KBM-7 (cell line): ENCODE measurements around the gene USP2.
A peak's percentile ranks its signal among the peaks of the same experiment; 100 is the strongest.

Source experiments
- DNase-seq: peaks from one replicate; pipeline ENCODE4 v3.0.0-alpha.2; 2015
- in situ Hi-C: fragments of 300-500 bp; cut with MboI; formaldehyde crosslinking; loops from 2 replicates; pipeline ENCODE4 v1.14.3; 2020; ENCODE audit warnings: low sequenced_read_pairs, low pct_unique_long_range_greater_than_20kb, mixed read lengths

Gene USP2

DNA sequence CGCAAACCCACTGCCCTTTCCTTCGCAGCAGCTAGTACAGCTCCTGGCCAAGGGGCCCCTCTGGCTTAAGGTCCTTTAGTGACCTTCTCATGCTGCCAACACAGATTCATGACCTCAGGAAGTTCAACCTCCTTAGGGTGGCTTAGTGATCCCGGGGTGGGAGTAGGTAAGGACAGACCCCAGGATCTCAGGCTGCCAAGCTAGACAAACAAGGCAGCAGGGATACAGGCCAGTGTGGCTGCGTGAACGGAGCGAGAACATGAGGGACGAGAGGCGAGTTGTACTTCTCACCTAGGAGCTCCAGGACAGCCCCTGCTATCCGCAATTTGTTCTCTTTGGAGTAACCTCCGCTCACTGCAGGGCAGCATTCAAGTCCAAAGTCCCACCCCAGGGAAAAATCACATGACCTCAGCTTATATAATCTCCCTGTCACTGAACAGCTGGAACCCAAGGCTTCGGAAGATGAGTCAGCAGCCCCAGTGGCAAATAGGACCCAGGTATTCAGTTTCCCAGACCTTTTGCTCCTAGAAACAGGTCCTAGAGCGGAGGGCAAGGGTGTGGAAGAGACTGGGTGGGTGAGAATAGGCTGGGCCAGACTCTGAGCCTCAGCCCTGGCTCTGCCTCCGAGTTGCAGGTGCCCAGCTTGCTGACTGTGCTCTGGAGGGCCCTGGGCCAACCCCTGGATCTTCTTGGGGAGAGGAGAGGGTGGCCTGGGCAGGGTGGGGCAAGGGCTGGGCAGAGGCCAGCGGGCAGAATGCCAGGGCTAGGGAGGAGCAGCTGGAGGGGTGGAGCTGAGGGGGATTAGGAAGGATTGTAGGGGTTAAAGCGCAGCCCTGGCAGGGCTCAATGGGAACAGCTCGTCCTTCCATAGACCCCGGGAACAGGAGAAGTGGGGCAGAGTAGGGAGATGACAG is 13.1 kb downstream of the USP2 start:
- no peak for DNase-seq

GRCh38 chr11:119367661-119368120 is 13.8 kb downstream of the USP2 start:
- in situ Hi-C loops = no loop called here
- DNase-seq = no peak

More for the DNA sequence above, 13.1 kb downstream of the USP2 start:
- in situ Hi-C loops = no loop called here

DNA sequence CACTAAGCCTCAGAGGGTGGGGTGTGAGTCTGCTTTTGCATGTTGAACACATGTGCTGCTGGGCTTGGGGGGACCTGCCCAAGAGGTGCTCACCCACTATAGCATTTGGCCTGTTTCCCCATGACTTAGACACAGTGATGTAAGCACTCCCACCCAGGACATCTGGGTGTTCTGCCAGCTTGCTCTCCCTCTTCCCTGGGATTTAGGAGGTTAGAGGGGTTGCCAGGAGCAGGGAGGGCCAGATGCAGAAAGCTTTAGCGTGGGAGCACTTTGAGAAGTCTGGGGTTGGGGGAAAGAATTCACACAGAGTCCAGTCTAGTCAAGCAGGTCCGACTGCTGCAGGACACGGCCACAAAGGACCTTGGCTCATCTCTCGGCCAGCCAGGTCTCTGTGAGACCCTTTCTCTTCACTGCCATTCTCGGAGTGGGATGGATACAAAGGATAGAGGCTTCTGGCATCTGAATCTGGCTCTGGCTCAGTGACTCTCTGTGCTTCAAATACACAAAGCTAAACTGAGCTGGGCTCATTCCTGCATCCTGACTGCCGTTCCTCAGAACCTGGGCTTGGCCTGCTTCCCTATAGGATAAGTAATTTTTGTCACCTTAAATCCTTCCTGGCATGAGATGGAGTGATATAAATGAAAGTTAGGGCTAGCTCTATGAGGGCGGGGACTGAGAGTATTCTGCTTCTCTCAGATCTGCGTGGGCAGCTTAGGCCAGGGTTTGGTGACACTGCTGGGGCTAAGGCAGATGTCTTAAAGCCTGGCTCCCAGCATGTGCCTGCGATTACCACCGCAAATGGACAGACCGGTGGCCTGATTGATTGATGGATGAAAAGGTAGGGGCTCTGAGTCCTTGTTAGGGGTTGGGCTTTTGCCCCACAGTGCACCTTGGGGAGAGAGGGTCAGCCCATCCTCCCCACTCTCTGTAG is 14.5 kb downstream of the USP2 start:
- in situ Hi-C loops = no loop called here
- no peak for DNase-seq

- in situ Hi-C loops = no loop called here
- no peak for DNase-seq
Measured at GRCh38 chr11:119365071-119365591, 16.4 kb downstream of the USP2 start.

- in situ Hi-C loops = no loop called here
Measured at GRCh38 chr11:119363851-119364590, 17.5 kb downstream of the USP2 start.

DNA sequence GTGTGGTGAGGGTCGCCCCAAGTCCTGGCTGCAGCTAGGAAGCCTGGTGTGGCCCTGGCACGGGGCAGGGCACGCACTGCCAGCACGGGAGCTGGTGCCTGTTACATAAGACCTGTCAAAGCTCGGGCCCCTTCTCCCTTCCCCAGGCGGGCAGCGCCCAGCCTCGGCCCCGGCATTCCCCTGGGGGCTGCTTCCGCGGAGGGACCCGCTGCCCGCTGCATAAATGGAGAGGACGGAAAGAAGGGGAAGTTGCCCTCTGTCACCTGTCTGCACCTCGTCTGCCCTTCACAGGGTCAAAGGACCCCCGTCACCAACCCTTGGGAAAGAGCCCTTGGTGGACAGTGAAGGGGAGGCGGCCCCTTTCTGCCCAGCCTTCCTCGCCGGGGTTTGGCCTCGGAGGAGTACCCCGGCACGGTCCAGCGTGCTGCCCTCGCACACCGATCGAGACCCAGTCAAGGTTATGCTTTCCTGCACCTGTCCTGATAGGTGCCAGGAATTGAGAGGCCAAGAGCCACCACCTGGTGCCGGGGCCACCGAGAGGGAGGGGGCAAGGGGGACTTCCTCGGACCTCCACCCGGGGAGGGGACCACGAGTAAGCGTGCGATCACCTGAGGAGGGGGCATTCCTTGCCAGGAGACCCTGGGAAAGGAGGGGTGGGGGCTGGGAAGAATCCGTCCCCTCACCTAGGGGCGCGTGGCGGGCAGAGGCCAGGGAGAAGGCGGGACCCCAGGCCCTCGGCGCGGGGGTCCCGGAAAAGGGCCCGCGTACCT is 18.2 kb downstream of the USP2 start:
- in situ Hi-C loops = no loop called here
- DNase-seq = no peak

More at GRCh38 chr11:119363851-119364590, 17.5 kb downstream of the USP2 start:
- DNase-seq = no peak

GRCh38 chr11:119362741-119363080 is 18.8 kb downstream of the USP2 start:
- in situ Hi-C loops = no loop called here

DNA sequence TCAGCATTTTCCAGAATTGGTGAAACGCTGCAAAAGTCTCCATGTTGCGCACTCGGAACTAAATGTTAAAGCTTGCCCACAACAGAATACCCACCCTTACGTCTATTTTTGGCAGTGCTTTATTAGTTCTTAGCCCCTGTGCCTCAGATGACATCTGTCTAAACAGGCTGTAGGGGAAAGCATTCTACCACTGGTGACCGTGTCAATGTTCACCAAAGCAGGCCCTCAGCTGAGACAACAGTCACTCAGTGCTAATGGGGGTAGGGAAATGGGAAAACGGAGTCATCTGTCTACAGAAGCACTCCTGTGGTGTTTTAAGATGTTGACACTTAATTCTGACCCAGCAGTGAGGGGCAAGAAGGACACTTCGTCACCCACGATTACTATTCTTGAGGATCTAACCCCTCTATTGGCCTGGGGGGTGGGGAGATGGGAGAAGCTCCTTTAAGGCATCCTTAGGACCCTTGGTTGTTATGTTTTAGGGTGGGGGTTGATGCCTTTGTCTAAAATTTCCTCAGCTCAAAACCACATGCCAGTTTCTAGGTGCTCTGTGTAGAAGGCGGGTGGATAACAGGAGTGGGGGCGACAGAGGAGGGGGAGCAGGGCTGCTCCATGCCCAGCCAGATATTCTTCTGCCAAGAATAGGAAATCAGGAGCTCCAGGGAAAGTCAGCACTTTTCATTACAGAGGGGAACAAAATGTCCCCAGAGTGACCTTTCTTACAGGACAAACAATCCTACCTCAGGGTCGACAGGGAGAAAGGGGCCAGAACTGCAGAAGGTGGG is 19.4 kb downstream of the USP2 start:
- DNase-seq = no peak
- in situ Hi-C loops = no loop called here

More at GRCh38 chr11:119362741-119363080, 18.8 kb downstream of the USP2 start:
- no peak for DNase-seq

- DNase-seq = peak; percentile 43
- in situ Hi-C loops = no loop called here
Measured at GRCh38 chr11:119361056-119361787, 20.3 kb downstream of the USP2 start.

DNA sequence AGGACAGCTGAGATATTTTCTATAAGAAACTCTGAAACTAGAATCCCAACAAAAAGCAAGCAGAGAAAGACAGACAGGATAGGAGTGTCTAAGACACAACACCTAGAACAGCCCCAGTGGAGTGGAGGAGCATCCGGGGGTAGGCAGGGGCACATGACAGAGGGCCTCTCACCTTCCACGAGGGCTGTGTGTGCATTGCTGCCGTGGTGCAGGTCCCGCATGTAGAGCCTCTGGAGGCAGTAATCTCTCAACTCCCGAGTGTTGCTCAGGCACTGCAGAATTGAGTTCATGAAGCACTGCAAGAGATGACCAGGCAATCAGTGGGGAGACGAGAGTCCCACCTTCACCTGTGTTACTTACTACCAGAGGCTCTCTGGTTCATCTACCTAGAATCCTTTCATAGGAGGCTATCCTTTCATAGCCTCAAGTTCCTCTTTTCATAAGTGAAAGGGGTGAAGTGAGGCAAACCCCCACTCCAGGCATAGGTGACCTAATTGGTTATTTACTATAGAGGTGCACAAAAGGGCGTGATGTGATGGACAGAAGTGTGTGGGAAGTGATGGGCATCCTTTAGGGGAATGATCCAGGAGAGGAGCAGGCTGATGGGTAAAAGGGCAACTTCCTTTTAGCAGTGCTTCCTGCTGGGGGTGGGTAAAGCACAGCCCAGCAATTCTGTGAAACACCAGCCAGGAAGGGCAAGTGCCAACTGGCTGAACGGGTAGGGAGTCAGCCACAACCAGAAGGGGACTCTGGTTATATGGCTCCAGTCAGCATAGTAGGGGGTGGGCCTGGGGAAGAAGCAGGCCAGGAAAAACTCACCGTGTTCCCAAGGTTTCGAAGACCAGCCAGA is 21.9 kb downstream of the USP2 start:
- in situ Hi-C loops = loop anchor here (10.0 kb wide), 1 partner anchor 115 kb away; no protein-coding TSS in a partner anchor
- DNase-seq = peak; percentile 40

DNA sequence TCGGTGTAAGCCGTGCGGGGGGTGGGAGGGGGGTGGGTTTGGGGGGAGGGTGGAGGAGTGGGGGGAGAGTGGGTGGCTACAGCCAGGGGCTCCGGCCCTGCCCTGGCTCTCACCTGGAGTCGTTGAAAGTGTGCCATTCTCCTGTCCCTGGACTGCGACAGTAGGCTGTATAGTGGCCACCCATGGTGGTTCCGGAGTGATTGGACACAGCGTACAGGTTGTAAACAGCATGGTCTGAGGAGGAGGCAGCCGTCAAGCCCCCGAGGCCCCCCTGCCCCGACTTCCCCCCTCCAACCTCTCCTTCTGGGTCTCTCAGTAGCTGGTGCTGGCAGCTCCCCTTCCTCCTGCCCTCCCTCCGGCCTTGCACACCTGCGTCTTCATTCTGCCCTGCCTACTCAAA is 24.4 kb downstream of the USP2 start:
- no peak for DNase-seq
- in situ Hi-C loops = loop anchor here (10.0 kb wide), 1 partner anchor 118 kb away; no protein-coding TSS in a partner anchor

GRCh38 chr11:119356349-119357031 is 25.0 kb downstream of the USP2 start:
- in situ Hi-C loops = loop anchor here (10.0 kb wide), 1 partner anchor 118 kb away; no protein-coding TSS in a partner anchor

DNA sequence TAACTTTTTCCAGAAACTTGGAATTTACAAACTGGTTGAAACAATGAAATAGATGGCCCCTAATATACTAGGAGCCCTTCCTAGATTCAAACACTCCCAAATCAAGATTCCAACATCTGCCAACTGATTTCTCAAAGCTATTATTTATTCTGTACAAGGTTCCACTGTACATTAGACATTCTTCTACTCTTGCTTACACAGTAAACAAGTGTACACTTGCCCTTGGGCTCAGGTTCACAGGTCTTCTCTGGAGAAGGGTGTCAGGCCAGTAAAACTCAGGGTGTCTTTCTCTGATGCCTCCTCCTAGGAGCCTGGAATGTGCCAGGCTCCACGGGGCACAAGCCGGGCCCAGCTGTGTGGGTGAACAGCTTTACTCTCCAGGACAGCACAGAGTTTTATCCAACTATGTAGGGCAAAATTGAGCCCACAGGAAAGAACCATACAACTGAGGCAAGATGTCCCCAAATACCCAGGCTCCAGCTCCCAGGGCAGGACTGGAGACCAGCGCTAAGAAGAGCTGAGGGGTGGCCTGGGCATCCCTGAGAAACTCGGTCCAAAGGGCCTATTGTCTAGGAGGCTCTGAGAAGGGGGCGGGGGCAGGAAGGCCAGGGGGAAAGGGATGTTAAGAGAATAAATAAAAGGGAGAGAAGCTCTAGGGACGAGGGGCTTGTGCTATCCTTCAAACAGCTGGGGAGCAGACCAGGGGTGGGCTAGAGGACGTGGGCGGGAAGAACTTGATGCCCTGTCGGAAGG is 26.2 kb downstream of the USP2 start:
- in situ Hi-C loops = loop anchor here (10.0 kb wide), 1 partner anchor 120 kb away; no protein-coding TSS in a partner anchor
- no peak for DNase-seq

More at GRCh38 chr11:119356349-119357031, 25.0 kb downstream of the USP2 start:
- peak; percentile 78 for DNase-seq

DNA sequence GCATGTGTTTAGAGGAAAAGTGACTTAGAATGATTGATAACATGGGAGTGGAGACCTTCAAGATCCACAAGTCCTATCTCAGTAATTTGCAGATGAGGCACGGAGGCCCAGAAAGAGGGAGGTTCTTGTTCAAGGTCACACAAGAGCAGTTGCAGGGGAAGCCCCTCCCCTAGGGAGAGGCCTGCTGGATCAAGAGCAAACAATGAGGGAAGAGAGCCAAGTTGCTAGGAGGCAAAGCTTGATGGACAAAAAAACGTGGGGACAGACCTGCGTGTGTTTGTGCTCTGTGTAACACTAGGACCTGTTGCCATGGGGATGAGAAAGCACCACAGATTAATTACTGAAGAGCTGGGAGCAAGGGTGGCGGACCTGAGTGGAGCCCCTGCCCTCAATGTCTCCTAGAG is 28.6 kb downstream of the USP2 start:
- in situ Hi-C loops = loop anchor here (10.0 kb wide), 1 partner anchor 122 kb away; no protein-coding TSS in a partner anchor
- DNase-seq = no peak
